ENCODE measurements around the gene TMEM186. TPM values are rescaled to one million over a fixed set of nuclear protein-coding genes. Genes with fewer than 3 reads are reported as not detected.

Gene TMEM186
- total and polyA plus RNA-seq, 2 of the 4 experiments (the other 2 are of a cell fraction), result 5.7 to 6.8 TPM

DNA sequence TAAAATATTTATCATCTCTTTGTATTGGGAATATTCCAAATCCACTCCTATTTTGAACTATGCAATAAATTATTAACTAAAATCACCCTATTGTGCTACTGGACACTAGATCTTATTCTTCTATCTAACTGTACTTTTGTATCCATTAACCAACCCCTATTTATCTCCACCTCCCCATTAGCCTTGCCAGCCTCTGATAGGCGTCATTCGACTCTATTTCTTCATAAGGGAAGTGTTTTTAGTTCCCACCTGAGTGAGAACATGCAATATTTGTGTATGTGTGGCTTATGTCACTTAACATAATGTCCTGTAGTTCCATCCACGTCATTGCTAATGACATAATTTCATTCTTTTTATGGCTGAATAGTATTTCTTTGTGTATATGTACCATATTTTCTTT, 23.9 kb downstream of the TMEM186 start:
- H3K4ac ChIP-seq (ENCODE audit: low read depth, low read length), result no peak overlapping the region
- H3K4me3 ChIP-seq (ENCODE audit: insufficient read depth, low read depth, low read length), result no peak overlapping the region
- TF ChIP-seq, protein P1, sequence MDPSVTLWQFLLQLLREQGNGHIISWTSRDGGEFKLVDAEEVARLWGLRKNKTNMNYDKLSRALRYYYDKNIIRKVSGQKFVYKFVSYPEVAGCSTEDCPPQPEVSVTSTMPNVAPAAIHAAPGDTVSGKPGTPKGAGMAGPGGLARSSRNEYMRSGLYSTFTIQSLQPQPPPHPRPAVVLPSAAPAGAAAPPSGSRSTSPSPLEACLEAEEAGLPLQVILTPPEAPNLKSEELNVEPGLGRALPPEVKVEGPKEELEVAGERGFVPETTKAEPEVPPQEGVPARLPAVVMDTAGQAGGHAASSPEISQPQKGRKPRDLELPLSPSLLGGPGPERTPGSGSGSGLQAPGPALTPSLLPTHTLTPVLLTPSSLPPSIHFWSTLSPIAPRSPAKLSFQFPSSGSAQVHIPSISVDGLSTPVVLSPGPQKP (IDR thresholded peaks at IDR 0.05; ENCODE audit: borderline replicate concordance, low read depth, low read length), result no peak
- TF ChIP-seq RFX5 (IDR thresholded peaks at IDR 0.05; ENCODE audit: low read depth, low read length), result no peak
- no peak for TF ChIP-seq MAFK (IDR thresholded peaks at IDR 0.05; ENCODE audit: low read depth, low read length)
- no peak for TF ChIP-seq MAZ (IDR thresholded peaks at IDR 0.05; ENCODE audit: borderline replicate concordance, low read depth, low read length)
- no peak for TF ChIP-seq CEBPB (IDR thresholded peaks at IDR 0.05; ENCODE audit: low read depth, low read length)
- TF ChIP-seq, protein P2, sequence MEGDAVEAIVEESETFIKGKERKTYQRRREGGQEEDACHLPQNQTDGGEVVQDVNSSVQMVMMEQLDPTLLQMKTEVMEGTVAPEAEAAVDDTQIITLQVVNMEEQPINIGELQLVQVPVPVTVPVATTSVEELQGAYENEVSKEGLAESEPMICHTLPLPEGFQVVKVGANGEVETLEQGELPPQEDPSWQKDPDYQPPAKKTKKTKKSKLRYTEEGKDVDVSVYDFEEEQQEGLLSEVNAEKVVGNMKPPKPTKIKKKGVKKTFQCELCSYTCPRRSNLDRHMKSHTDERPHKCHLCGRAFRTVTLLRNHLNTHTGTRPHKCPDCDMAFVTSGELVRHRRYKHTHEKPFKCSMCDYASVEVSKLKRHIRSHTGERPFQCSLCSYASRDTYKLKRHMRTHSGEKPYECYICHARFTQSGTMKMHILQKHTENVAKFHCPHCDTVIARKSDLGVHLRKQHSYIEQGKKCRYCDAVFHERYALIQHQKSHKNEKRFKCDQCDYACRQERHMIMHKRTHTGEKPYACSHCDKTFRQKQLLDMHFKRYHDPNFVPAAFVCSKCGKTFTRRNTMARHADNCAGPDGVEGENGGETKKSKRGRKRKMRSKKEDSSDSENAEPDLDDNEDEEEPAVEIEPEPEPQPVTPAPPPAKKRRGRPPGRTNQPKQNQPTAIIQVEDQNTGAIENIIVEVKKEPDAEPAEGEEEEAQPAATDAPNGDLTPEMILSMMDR (conservative IDR thresholded peaks at IDR 0.05; ENCODE audit: low read depth, low read length), result no peak
- no peak for TF ChIP-seq FOS (IDR thresholded peaks at IDR 0.05; ENCODE audit: low read depth, low read length)
- H2AK5ac ChIP-seq (ENCODE audit: low read depth, low read length), result no peak overlapping the region
- H4K5ac ChIP-seq (ENCODE audit: low read depth, low read length), result no peak overlapping the region
- H3K56ac ChIP-seq (ENCODE audit: extremely low read depth, insufficient read depth, low read length), result no peak overlapping the region
- CTCF ChIA-PET, result no interaction called here
- ATAC-seq (ENCODE audit: low read depth) (no peak), DNase-seq (no peak)
- POLR2A ChIA-PET (ENCODE audit: unreplicated experiment), result no interaction called here
- in situ Hi-C loops (cut with MboI; ENCODE audit: low sequenced_read_pairs), result no loop called here
- H4K8ac ChIP-seq (ENCODE audit: low read depth in 2 of 2, low read length in 2 of 2), result no peak overlapping the region
- WGBS, 2 experiments (ENCODE audit: extremely low coverage in 2 of 2, insufficient read length in 1 of 2), result no CpG with 5 or more reads among the region's 3 CpGs
- no peaks in the 10 kb centered on the region for H3K4me1 ChIP-seq (ENCODE audit: control insufficient read depth, insufficient read depth, low read length)
- no peaks in the 10 kb centered on the region for H3K27me3 ChIP-seq (ENCODE audit: control insufficient read depth, insufficient read depth, low read length)
- no peak overlapping the region for H3K14ac ChIP-seq (replicated peaks; ENCODE audit: low read depth, low read length)
- no peak overlapping the region for H3K27ac ChIP-seq (ENCODE audit: insufficient read depth, low read length)
- no peak overlapping the region for H2BK120ac ChIP-seq (ENCODE audit: low read depth, low read length)
- no peak overlapping the region for H2BK5ac ChIP-seq (ENCODE audit: low read depth, low read length, poor library complexity, severe bottlenecking)
- no peak overlapping the region for H2AK9ac ChIP-seq (replicated peaks; ENCODE audit: low read depth, low read length, poor library complexity)
- H3K18ac ChIP-seq (ENCODE audit: low read depth, low read length), result no peak overlapping the region
- peaks cover 4% of the 10 kb centered on the region; the same call in 1 of the 2 replicates for H3K36me3 ChIP-seq (ENCODE audit: control insufficient read depth, insufficient read depth, low read length)
- H3K4me2 ChIP-seq (ENCODE audit: low read depth, low read length), result no peak overlapping the region
- H3K9me1 ChIP-seq (ENCODE audit: insufficient read depth, low read length), result no peaks in the 10 kb centered on the region
- intact Hi-C loops (cut with micrococcal nuclease), result no loop called here
- dilution Hi-C loops (cut with HindIII; ENCODE audit: low sequenced_read_pairs, unreplicated experiment), result no loop called here
- H3K9ac ChIP-seq (ENCODE audit: low read depth, low read length), result no peak overlapping the region
- H2BK20ac ChIP-seq (ENCODE audit: low read depth, low read length), result no peak overlapping the region
- BruUV-seq (replicated peaks), result no TSS peak
- H4K20me1 ChIP-seq (ENCODE audit: insufficient read depth, low read length), result no peaks in the 10 kb centered on the region
- H2AFZ ChIP-seq (replicated peaks; ENCODE audit: low read length, poor library complexity), result no peak overlapping the region
- H4K91ac ChIP-seq (ENCODE audit: insufficient read depth, low read depth, low read length), result no peak overlapping the region
- no peak overlapping the region for H2BK15ac ChIP-seq (ENCODE audit: low read depth, low read length)
- no peak overlapping the region for H3K23ac ChIP-seq (ENCODE audit: low read depth, low read length)
- H3K9me3 ChIP-seq (ENCODE audit: control insufficient read depth, insufficient read depth, low read length), result 0 out of 2 replicates have a peak, but pooled peaks cover 2% of the 10 kb centered on the region
- no peaks in the 10 kb centered on the region for H3K79me1 ChIP-seq (ENCODE audit: low read depth in 1 of 2, low read length in 2 of 2)
